ENCODE measurements around the gene CYP4V2.

DNA sequence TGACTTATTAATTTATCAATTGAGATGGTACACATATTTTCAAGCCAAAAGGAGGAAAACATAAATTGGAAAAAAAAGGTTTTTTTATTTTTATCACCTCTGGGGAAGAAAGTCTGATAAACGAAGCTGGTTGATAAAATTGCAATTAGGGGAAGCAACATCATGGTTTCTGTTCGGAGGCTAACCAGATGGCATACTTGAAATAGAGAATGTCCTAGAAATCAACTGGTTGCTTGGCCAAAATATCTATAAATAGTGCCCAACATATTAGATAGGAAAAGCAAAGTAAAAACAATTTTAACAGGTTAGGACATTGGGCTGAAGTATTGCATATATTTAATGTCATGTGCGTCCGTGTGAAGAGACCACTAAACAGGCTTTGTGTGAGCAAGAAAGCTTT is 50.2 kb downstream of the CYP4V2 start:
- TF ChIP-seq, protein P1, sequence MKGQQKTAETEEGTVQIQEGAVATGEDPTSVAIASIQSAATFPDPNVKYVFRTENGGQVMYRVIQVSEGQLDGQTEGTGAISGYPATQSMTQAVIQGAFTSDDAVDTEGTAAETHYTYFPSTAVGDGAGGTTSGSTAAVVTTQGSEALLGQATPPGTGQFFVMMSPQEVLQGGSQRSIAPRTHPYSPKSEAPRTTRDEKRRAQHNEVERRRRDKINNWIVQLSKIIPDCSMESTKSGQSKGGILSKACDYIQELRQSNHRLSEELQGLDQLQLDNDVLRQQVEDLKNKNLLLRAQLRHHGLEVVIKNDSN (IDR thresholded peaks at IDR 0.05): no peak
- TF ChIP-seq CEBPB (IDR thresholded peaks at IDR 0.05): no peak
- TF ChIP-seq EP300 (IDR thresholded peaks at IDR 0.05; ENCODE audit: borderline replicate concordance): no peak
- TF ChIP-seq TAF1 (IDR thresholded peaks at IDR 0.05; ENCODE audit: low read depth): no peak
- TF ChIP-seq FOXM1 (IDR thresholded peaks at IDR 0.05; ENCODE audit: borderline replicate concordance, low read depth): no peak
- no peak for TF ChIP-seq MAX (IDR thresholded peaks at IDR 0.05)
- TF ChIP-seq, protein P2, sequence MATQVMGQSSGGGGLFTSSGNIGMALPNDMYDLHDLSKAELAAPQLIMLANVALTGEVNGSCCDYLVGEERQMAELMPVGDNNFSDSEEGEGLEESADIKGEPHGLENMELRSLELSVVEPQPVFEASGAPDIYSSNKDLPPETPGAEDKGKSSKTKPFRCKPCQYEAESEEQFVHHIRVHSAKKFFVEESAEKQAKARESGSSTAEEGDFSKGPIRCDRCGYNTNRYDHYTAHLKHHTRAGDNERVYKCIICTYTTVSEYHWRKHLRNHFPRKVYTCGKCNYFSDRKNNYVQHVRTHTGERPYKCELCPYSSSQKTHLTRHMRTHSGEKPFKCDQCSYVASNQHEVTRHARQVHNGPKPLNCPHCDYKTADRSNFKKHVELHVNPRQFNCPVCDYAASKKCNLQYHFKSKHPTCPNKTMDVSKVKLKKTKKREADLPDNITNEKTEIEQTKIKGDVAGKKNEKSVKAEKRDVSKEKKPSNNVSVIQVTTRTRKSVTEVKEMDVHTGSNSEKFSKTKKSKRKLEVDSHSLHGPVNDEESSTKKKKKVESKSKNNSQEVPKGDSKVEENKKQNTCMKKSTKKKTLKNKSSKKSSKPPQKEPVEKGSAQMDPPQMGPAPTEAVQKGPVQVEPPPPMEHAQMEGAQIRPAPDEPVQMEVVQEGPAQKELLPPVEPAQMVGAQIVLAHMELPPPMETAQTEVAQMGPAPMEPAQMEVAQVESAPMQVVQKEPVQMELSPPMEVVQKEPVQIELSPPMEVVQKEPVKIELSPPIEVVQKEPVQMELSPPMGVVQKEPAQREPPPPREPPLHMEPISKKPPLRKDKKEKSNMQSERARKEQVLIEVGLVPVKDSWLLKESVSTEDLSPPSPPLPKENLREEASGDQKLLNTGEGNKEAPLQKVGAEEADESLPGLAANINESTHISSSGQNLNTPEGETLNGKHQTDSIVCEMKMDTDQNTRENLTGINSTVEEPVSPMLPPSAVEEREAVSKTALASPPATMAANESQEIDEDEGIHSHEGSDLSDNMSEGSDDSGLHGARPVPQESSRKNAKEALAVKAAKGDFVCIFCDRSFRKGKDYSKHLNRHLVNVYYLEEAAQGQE (IDR thresholded peaks at IDR 0.05; ENCODE audit: low read depth): no peak
- TF ChIP-seq EGR1 (IDR thresholded peaks at IDR 0.05): no peak
- TF ChIP-seq YY1 (IDR thresholded peaks at IDR 0.05; ENCODE audit: low read depth): no peak
- TF ChIP-seq RAD21 (IDR thresholded peaks at IDR 0.05; ENCODE audit: low read depth): no peak
- no peak for TF ChIP-seq ZBTB7A (IDR thresholded peaks at IDR 0.05; ENCODE audit: low read depth)
- TF ChIP-seq TEAD4 (IDR thresholded peaks at IDR 0.05): no peak
- no peak for TF ChIP-seq TCF12 (IDR thresholded peaks at IDR 0.05; ENCODE audit: low read depth)

Measured in Ishikawa (cell line).